Measurements from ENCODE around the gene TBC1D12.

TBC1D12 gene

DNA sequence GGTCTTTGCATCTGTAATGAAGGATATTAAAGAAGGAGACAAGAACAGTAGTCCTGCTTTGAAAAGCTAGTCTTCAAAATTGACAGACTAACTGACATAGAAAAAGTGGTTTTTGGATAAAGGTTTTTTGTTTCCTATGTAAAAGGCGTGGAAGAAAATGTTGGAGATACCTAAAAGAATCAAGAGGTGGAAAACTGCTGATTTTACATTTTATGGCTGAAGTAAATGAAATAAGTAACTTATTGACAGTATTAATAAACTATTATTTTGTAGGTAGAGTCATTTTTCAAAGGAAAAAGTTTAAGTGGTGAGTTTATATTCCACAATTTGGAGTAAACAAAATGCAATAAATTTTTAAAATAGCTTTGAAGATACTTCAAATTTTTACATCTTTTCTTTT is 130.7 kb downstream of the TBC1D12 start:
- TF ChIP-seq CTCF (IDR thresholded peaks at IDR 0.05) = no peak

GRCh38 chr10:94545391-94546048 is 143.2 kb downstream of the TBC1D12 start, which contains the start of gene HELLS:
TSS of gene HELLS (plus strand) at chr10:94545788. CDS start at chr10:94545922, 134 bp downstream.
- no peak for TF ChIP-seq CTCF (IDR thresholded peaks at IDR 0.05)

DNA sequence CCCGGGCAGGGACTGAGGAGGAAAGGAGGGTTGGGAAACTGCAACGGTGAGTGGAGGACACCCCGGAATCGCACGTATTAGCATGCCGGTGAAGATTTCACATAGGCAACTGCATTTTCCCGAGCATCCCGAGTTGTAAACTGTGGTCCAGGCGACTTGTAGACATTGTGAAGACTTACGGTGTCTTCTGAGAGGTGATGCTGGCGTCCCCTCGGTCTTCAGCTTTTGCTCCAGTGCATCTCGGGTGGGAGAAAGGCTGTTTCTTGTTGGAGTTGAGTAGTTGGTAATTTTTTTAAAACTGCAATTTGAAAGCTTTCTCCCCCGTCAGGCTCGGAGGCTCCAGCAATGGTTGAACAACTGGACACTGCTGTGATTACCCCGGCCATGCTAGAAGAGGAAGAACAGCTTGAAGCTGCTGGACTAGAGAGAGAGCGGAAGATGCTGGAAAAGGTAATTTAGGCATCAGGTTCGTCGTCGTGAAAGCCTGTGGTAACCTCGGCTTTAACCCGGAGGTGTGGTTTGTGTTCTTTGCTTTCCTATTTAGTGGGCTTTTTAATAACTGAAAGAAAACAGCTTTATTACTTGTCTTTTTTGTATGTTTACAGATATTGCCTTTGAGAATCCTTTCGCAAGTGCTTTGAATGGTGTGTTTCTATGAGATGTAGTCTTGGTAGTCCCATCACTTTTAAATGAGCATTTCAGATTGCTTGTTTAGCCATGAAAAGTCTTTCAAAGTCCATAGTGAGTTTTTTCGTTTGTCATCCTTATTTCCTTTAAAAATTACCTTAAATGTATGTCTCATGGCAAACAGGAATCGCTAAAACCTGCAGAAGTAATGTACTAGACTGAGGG is 143.9 kb downstream of the TBC1D12 start:
- no peak for TF ChIP-seq CTCF (IDR thresholded peaks at IDR 0.05)

DNA sequence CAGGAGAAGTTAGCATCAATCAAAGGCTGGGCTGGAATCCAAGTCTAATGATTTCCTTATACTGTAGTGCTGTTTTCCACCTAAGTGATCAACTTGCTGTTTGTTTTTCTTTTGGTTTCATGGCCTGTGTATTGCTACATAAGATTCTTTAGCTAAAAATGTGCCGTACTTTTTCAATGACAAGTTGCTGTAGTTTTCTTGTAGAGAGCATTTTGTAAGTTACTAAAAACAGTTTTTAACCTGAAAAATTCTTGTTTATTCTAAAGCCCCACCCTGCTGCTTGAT is 144.5 kb downstream of the TBC1D12 start:
- no peak for TF ChIP-seq CTCF (IDR thresholded peaks at IDR 0.05)

GRCh38 chr10:94549221-94549620 is 146.9 kb downstream of the TBC1D12 start:
- no peak for TF ChIP-seq CTCF (IDR thresholded peaks at IDR 0.05)

DNA sequence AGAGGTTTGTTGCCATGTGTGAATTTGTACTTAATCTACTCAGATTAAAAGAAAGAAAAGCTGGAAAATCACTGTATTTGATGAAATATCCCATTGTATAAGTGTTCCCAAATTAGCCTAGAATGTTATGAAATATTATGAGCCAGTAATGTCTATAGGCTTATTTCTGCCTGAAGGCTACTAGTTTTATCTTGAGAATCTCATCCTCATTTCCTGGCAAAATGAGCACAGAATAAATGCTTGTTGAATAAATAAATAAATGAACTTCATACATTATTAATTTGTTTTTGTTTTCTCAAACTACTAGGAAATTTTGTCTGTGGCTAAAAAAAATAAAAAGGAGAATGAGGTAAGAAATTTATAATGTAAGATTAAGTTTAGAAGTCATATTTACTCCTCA is 168.7 kb downstream of the TBC1D12 start:
- TF ChIP-seq CTCF (IDR thresholded peaks at IDR 0.05) = no peak

DNA sequence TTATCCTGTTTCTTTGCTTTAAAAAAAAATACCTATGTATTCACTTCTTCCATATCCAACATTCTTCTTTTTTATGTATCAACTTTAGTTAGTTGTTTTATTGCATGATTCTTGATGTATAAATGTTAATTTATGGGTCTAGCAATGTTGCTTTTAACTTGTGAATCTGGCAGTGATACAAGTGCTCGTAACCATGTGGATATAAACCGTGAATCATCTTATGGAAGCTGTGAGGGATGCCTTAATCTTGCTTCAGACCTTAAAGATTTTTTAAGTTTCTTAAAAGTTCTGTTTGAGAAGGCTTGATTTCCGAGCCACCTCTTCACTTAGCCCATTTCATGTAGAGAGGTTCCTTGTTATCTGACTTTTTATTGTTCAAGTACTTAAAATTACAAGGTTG is 169.2 kb downstream of the TBC1D12 start:
- TF ChIP-seq CTCF (IDR thresholded peaks at IDR 0.05) = no peak
